BE2C (cell line): ENCODE data around the gene NOC2L.
"Not testable (repeated sequence)": the region's sequence is repeated elsewhere in the genome, so short reads cannot be mapped to it uniquely, and the experiment has no call there.

Source experiments
- DNase-seq: peaks from one replicate; pipeline ENCODE4 v3.0.0-alpha.2; 2020
- H3K27me3 ChIP-seq: fragments of 250-450 bp; sonication (Bioruptor Pico); 2 replicates; pipeline ENCODE4 v1.5.1; 2020; ENCODE audit warnings: mild to moderate bottlenecking
- H3K36me3 ChIP-seq: fragments of 250-450 bp; sonication (Bioruptor Pico); 2 replicates; pipeline ENCODE4 v1.5.1; 2020; ENCODE audit warnings: mild to moderate bottlenecking
- H3K4me1 ChIP-seq: fragments of 250-450 bp; sonication (Bioruptor Pico); 2 replicates; pipeline ENCODE4 v1.5.1; 2020
- H3K4me3 ChIP-seq: 2 replicates; pipeline ENCODE4 v1.5.1; 2011; ENCODE audit warnings: low read depth, low read length
- H3K9me3 ChIP-seq: fragments of 250-450 bp; sonication (Bioruptor Pico); 2 replicates; pipeline ENCODE4 v1.5.1; 2020
- TF ChIP-seq, protein P1 (sequence below): IDR thresholded peaks from 2 replicates; pipeline ENCODE4 v1.5.1; 2012; ENCODE audit warnings: mild to moderate bottlenecking, low read depth, low read length

The NOC2L gene

GRCh38 chr1:951364-951763 lies 7.7 kb downstream of the NOC2L start:
- H3K36me3 ChIP-seq: peaks cover 97% of the 10 kb centered on the region

DNA sequence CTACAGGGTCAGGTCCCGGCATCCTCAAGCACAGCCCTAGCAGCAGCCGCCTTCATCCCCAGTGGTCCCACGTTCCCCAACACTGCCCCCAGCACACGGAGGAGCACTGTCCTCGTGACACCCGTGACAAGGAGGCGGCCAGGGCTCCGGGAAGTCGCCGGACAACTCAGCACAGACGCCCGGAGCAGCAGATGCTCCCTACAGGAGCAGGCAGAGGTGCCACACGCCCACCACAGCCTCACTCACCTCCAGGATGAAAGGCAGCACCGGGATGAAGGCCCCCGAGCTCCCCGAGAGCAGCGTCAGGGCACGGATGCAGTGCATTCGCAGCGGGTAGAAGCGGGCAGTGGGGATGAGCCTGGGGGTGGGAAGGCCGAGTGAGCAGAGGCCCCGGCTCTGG lies 8.2 kb downstream of the NOC2L start:
- DNase-seq: no peak
- H3K4me3 ChIP-seq: no peak overlapping the region
- peaks cover 2% of the 10 kb centered on the region for H3K4me1 ChIP-seq
- TF ChIP-seq, protein P1, sequence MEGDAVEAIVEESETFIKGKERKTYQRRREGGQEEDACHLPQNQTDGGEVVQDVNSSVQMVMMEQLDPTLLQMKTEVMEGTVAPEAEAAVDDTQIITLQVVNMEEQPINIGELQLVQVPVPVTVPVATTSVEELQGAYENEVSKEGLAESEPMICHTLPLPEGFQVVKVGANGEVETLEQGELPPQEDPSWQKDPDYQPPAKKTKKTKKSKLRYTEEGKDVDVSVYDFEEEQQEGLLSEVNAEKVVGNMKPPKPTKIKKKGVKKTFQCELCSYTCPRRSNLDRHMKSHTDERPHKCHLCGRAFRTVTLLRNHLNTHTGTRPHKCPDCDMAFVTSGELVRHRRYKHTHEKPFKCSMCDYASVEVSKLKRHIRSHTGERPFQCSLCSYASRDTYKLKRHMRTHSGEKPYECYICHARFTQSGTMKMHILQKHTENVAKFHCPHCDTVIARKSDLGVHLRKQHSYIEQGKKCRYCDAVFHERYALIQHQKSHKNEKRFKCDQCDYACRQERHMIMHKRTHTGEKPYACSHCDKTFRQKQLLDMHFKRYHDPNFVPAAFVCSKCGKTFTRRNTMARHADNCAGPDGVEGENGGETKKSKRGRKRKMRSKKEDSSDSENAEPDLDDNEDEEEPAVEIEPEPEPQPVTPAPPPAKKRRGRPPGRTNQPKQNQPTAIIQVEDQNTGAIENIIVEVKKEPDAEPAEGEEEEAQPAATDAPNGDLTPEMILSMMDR: no peak
- H3K36me3 ChIP-seq: peaks cover 97% of the 10 kb centered on the region
- no peaks in the 10 kb centered on the region for H3K9me3 ChIP-seq
- no peaks in the 10 kb centered on the region for H3K27me3 ChIP-seq

More at GRCh38 chr1:951364-951763, 7.7 kb downstream of the NOC2L start:
- TF ChIP-seq, protein P1: peak; percentile 54
- Histone ChIP-seq H3K4me1 (no peaks in the 10 kb centered on the region), H3K9me3 (no peaks in the 10 kb centered on the region), H3K27me3 (no peaks in the 10 kb centered on the region), H3K4me3 (no peak overlapping the region)
- peak; percentile 48 for DNase-seq

DNA sequence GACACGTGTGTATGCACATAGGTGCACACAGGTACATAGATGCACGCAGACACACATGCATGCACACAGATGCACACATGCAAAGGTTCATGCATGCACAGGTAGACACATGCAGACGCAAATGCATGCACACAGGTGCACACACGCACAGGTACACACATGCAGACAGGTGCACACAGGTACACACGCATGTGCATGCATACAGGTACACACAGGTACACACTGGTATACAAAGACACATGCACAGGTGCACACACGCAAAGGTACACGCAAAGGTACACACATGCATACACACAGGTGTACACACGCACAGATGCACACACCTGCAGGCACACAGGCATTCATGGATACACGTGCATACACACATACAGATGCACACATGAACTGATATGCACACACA lies 8.8 kb downstream of the NOC2L start:
- TF ChIP-seq, protein P1: no peak
- peaks cover 97% of the 10 kb centered on the region for H3K36me3 ChIP-seq

DNA sequence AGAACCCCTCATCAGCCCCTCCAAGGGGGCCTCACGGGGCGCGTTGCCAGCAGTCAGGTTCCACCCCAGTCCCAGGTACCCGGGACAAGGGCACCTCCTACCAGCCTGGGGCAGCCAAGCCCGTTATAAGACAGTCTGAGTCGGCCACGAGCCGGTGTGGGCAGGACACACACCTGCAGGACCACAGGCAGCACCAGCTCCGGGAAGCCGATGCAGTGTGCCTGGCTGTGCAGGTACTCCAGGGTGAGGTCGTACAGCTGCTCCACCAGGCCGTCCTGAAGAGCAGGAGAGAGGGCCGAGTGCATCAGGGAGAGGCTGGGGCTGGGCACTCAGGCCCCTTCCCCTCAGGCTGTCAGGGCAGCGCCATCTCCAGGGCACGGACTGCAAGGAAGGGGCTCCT lies 11.1 kb downstream of the NOC2L start:
- peaks cover 21% of the 10 kb centered on the region for H3K4me1 ChIP-seq
- TF ChIP-seq, protein P1: no peak
- no peaks in the 10 kb centered on the region for H3K27me3 ChIP-seq
- no peak for DNase-seq
- H3K9me3 ChIP-seq: no peaks in the 10 kb centered on the region
- H3K36me3 ChIP-seq: peaks cover 82% of the 10 kb centered on the region
- H3K4me3 ChIP-seq: no peak overlapping the region

More for the DNA sequence above, 8.8 kb downstream of the NOC2L start:
- H3K9me3 ChIP-seq: no peaks in the 10 kb centered on the region
- H3K4me3 ChIP-seq: no peak overlapping the region
- no peak for DNase-seq
- H3K4me1 ChIP-seq: peaks cover 8% of the 10 kb centered on the region
- H3K27me3 ChIP-seq: no peaks in the 10 kb centered on the region

- H3K36me3 ChIP-seq: peaks cover 74% of the 10 kb centered on the region
- peaks cover 25% of the 10 kb centered on the region for H3K4me1 ChIP-seq
- DNase-seq: not testable (repeated sequence)
Observed at GRCh38 chr1:946811-947210, 12.2 kb downstream of the NOC2L start.

GRCh38 chr1:945688-946556 lies 13.1 kb downstream of the NOC2L start:
- TF ChIP-seq, protein P1: no peak
- peaks cover 65% of the 10 kb centered on the region for H3K36me3 ChIP-seq

More at GRCh38 chr1:946811-947210, 12.2 kb downstream of the NOC2L start:
- not testable (repeated sequence) for H3K27me3 ChIP-seq, H3K4me3 ChIP-seq, H3K9me3 ChIP-seq

More at GRCh38 chr1:945688-946556, 13.1 kb downstream of the NOC2L start:
- no peak for DNase-seq
- H3K27me3 ChIP-seq: no peaks in the 10 kb centered on the region
- no peaks in the 10 kb centered on the region for H3K9me3 ChIP-seq
- no peak overlapping the region for H3K4me3 ChIP-seq
- peaks cover 30% of the 10 kb centered on the region for H3K4me1 ChIP-seq
